ENCODE measurements around the gene TLCD3B.
"Not testable (repeated sequence)": the region's sequence is repeated elsewhere in the genome, so short reads cannot be mapped to it uniquely, and the experiment has no call there.

TLCD3B gene

DNA sequence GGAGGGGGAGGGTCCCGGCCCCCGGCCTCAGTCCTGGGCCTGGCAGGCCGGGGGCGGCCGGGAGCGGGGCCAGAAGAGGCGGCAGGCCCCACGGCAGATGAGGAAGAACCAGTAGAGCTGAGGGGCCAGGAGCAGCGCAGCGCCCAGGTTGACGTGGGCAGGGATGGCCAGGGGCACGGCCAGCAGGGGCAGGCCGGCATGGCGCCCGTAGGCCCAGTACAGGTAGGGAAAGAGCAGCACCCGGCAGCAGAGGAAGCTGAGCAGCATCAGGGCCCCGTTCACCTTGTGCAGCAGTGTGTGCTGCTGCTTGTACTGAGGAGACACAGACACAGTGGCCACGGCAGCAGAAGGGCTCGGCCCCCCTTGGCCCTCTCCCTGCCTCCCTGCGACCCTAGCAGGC lies 5.9 kb downstream of the TLCD3B start:
- no peak for DNase-seq

GRCh38 chr16:30024451-30024850 lies 6.6 kb downstream of the TLCD3B start:
- no peak for DNase-seq

DNA sequence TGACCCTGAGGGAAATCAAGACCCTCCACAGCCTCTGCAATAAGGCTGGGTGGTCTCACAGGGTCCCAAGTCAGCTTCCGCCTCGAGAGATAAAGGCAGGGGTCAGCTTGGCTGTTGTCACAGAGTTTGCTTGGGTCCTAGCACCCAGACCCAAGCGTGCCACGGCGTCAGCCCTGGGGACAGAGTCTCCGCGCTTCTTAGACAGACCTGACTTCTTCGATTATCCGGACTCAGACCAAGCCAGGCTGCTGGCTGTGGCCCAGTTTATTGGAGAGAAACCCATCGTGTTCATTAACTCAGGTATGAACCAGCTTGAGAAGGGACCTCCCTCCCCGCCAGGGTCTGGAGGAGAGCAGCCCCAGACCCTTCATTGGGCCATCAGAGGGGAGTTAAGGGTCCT lies 7.5 kb downstream of the TLCD3B start:
- DNase-seq: no peak

- DNase-seq: no peak
Measured at GRCh38 chr16:30022887-30023286, 8.2 kb downstream of the TLCD3B start, which contains the start of gene C16orf92. TSS of gene C16orf92 (plus strand) at chr16:30023198. CDS start at chr16:30023341, 143 bp downstream.

GRCh38 chr16:30018731-30019158 lies 12.3 kb downstream of the TLCD3B start:
- DNase-seq: no peak

DNA sequence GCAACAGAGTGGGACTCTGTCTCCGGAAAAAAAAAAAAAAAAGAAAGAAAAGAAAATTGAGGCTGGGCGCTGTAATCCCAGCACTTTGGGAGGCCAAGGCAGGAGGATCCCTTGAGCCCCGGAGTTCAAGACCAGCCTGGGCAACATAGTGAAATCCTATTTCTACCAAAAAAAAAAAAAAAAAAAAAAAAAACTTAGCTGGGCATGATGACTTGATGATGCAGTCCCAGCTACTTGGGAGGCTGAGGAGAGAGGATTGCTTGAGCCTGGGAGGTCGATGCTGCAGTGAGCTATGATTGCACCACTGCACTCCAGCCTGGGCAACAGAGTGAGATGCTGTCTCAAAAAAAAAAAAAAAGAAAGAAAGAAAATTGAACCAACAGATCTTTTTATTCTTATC lies 13.1 kb downstream of the TLCD3B start:
- not testable (repeated sequence) for DNase-seq

DNA sequence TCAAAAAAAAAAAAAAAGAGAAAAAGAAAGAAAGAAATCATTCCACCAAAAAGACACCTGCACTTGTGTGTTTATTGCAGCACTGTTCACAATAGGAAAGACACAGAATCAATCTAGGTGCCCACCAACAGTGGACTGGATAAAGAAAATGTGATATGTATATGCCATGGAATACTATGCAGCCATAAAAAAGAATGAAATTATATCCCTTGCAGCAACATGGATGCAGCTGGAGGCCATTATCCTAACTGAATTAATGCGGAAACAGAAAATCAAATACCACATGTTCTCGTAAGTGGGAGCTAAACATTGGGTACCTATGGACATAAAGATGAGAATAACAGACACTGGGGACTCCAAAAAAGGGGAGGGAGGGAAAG lies 13.8 kb downstream of the TLCD3B start:
- no peak for DNase-seq

DNA sequence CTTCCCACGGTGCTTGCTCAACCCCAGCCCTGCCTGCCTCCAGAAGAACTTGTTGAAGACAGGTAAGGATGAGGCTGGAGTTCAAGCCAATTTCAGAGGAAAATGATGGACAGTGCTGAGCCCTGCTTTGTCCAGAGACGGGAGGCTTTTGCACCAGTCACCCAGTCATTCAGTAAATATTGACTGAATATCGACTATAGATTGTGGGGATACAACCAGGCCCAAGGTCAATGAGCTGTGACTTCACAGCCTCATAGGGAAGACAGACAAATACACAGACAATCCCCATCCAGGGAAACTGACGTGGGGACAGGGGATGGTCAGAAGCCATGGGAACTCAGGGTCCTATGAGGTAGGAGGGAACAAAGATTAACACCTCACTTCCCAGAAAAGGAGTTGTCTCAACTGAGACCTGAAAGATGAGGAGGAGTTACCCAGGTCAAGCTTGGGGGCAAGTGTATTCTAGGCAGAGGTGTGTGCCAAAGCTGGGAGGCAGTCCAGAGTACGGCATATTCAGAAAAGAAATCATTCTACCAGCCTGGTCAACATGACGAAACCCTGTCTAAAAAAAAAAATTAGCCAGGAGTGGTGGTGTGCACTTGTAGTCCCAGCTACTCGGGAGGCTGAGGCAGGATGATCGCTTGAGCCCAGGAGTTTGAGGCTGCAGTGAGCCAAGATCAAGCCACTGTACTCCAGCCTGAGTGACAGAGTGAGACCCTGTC lies 14.4 kb downstream of the TLCD3B start:
- no peak for DNase-seq

GRCh38 chr16:30015450-30015849 lies 15.6 kb downstream of the TLCD3B start:
- DNase-seq: not testable (repeated sequence)

DNA sequence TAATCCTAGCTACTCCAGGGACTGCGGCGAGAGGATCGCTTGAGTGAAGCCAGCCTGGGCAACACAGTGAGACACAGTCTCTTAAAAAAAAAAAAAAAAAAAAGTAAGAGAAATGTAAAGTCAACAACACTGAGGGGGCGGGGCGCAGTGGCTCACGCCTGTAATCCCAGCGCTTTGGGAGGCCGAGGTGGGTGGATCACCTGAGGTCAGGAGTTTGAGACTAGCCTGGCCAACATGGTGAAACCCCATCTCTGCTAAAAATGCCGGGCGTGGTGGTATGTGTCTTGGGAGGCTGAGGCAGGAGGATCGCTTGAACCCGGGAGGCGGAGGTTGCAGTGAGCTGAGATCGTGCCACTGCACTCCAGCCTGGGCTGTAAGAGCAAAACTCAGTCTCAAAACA lies 18.5 kb downstream of the TLCD3B start:
- not testable (repeated sequence) for DNase-seq

DNA sequence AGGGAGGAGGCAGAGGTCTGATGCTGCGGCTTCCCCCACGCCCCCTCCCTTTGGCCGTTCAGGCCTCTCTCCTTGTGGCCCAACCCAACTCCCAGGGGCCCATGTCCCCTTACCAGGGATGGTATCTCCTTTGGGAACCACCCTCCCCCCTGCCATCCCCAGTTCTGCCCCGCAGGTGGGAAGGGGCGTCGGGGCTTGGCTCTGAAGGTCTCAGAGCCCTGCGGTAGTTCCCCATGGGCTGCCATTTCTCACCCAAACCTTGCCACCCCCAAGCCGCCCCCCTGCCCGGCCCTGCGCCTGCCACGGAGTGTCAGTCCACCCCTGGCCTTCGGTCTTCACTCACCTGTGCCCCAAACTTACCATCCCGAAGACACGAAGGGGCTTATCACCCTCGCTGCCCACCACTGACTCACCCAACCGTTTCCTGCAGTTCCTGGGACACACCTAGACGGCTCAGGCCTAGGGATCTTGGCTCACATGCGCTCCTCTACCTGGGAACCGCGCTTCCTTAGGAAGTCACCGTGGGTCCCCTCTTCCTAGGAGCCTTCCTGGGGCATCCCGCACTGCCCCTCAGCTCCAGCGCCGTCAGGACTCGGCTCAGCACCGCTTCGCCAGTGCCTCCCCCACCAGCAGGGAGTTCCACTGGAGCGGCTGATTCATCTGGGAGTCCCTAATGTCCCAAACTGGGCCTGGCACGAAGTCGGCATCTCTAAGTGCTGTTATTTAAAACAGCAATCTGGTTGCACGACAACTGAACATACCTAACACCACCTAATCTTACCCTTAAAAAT lies 19.2 kb downstream of the TLCD3B start:
- DNase-seq: no peak

- DNase-seq: no peak
Measured at GRCh38 chr16:30010844-30011713, 20.0 kb downstream of the TLCD3B start, which contains the start of gene DOC2A. TSS of gene DOC2A (minus strand) at chr16:30011027. CDS start at chr16:30010222, 805 bp downstream.

- no peak for DNase-seq
Measured at GRCh38 chr16:30009990-30010843, 20.9 kb downstream of the TLCD3B start.

DNA sequence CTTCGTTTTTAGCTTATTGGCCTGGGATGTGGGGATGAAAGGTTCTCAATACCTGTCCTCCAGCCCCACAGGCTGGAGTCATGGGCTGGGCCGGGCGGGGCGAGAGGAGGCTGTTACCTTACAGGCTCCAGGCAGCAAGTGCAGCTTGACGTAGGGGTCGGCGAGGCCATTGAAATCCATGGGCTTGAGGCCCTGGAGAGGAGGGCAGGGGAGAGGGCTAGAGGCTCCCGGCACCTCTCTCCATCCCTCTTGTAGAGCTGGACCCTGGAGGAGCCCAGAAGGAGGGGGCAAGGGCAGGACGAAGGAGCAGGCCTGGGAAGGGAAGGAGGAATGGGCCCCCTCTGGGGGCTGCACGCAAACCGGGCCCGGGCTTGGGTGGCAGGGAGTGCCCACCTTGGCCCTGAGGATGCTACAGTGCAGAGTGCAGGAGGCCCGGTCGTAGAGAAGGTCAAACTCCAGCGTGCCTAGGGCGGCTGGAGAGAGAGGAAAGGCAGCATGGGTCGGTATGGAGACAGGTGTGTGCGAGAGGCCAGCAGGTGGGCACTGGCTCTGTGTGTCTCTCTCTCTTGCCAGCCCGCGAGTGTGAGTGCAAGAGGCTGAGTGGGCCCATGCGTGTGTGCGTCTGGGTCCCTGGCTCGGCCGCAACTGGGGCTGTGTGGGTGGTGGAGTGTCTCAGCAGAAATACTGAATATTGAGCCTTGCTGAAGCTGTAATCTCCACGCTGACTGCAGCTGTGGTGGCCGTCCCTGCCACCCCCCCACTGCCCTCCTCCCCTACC lies 21.8 kb downstream of the TLCD3B start:
- DNase-seq: no peak

DNA sequence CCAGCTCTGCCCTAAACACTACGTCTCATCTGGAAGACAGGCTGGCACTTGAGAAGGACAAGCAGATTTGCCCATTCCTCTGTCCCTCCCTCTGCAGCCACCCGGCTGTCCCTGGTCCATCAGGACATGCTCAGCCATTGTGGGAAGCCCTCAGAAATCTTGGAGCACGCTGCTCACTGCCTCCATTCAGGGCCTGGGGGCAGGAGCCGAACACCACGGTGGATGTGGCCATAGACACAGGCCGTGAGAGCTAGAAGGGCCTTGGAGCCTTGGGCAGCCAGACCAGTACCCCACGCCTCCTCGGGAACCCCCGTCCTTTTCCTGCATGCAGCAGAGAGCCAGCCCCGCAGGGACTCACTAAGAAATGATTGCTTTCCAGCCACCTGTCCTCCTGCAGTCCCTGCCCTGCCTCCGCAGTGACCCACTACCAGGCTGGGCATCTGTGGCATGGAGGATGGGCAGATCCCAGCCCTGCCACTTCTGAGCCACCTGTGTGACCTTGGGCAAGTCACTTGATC lies 23.6 kb downstream of the TLCD3B start:
- DNase-seq: no peak

GRCh38 chr16:30006659-30007377 lies 24.3 kb downstream of the TLCD3B start:
- DNase-seq: no peak

DNA sequence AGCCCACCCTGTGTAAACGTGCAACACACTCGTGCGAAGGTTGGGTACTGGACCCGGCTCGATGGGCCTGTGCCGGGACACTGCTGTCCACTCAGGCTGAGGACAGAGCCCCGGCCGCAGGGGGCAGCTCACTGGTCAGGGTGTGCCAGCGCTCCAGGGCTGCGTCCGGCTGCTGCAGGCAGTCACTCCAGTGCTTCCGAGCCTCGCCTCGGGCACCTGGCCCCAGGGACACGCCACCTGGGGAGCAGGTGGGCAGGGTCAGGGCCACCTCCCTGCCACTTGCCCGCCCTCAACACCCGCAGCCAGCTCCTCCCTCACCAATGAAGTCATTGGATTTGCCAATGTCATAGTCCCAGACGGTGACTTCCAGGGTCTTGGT lies 25.0 kb downstream of the TLCD3B start:
- DNase-seq: no peak

DNA sequence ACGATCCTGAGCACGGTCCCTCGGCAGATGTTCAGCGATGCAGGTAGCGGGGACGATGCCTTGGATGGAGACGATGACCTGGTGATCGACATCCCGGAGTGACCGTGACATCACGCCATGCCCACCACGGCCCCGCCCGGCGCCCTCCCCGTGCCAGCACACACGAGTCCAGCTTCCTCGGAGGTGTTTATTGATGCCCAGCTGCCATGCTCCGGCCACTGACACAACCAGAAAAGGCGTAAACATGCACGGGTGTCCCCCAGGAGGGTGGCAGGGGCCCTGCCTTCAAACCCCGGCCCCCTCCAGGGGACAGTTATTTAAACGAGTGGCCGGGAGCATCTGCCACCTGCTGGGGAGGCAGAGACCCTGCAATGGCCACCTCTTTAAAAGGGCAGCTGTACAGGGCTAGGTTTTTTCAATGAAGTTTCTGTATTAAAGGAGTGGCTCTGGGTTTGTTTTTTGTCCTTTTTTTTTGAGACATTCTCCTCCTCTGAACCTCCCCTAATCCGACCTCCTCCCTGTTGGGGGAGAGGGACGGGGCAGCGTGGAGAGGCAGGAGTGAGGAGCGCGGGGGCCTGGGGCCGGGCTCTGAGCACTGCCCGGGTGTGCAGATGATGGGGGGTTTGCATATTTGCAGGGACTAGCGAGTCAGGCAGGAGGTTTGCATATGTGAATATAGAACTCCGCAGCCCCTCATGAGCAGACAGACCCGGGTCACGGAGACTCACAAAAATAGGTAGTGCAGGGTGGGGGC lies 25.6 kb downstream of the TLCD3B start:
- peak; percentile 61 for DNase-seq

DNA sequence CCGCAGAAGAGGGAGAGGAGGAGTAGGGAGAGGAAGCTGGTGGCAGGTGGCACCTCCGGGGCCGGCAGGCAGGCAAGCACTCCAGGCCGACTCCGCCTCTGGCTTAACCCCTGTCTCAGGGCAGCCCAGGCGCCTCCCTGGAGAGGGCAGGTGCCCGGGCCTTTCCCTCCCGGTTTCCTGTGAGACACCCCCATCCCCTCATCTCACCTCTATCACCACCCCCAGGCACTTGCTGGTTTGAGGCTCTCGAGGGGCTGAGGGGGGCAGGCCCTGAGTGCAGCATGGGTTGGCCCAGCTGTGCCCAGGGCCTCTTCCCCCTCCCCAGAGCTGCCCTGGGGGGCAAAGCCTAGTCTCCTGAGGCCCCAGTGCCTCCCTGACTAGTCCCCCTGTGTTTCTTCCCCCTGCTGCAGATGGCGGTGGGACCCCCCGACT lies 26.2 kb downstream of the TLCD3B start:
- no peak for DNase-seq

GRCh38 chr16:30004424-30004776 lies 26.7 kb downstream of the TLCD3B start:
- DNase-seq: no peak

Data from OCI-M1 (cell line).